ENCODE measurements around the gene MIPOL1. TPM values are rescaled to one million over a fixed set of nuclear protein-coding genes. Genes with fewer than 3 reads are reported as not detected.

MIPOL1 gene
- total and polyA plus RNA-seq, 2 donors from 2014 or later, result 4.4 to 14.8 TPM

- intact Hi-C loops (cut with DNase I), result no loop called here
- H3K4me3 ChIP-seq (ENCODE audit: low read length in 3 of 3), result no peak overlapping the region
Measured at GRCh38 chr14:37597914-37598746, 400.4 kb downstream of the MIPOL1 start.

GRCh38 chr14:37598747-37599506, 401.2 kb downstream of the MIPOL1 start:
- Histone ChIP-seq H3K36me3 (ENCODE audit: control insufficient read depth in 2 of 3, insufficient read depth in 3 of 3, low read length in 3 of 3) (no peaks in the 10 kb centered on the region), H3K9me3 (ENCODE audit: control insufficient read depth in 2 of 3, insufficient read depth in 1 of 3, low read length in 3 of 3) (no peaks in the 10 kb centered on the region), H3K27ac (ENCODE audit: low read depth in 2 of 2, low read length in 2 of 2) (no peak overlapping the region), H3K4me1 (ENCODE audit: control insufficient read depth in 2 of 3, insufficient read depth in 2 of 3, low read depth in 1 of 3, low read length in 3 of 3) (peaks cover 0 to 9% (median 0%) of the 10 kb centered on the region in 3 donors), H3K9ac (ENCODE audit: low read length in 3 of 3) (no peak overlapping the region), H3K27me3 (ENCODE audit: control insufficient read depth, insufficient read depth, low read length) (peaks cover 84% of the 10 kb centered on the region), H3K4me3 (ENCODE audit: low read length in 3 of 3) (no peak overlapping the region)
- FAIRE-seq (no peak), DNase-seq (peak in 1 of 5 donors; percentile 26)
- intact Hi-C loops (cut with DNase I), result no loop called here
- TF ChIP-seq CTCF (IDR thresholded peaks at IDR 0.05; ENCODE audit: borderline replicate concordance, extremely low read depth, insufficient read depth), result no peak

More at GRCh38 chr14:37597914-37598746, 400.4 kb downstream of the MIPOL1 start:
- no peaks in the 10 kb centered on the region for H3K36me3 ChIP-seq (ENCODE audit: control insufficient read depth in 2 of 3, insufficient read depth in 3 of 3, low read length in 3 of 3)
- no peaks in the 10 kb centered on the region for H3K9me3 ChIP-seq (ENCODE audit: control insufficient read depth in 2 of 3, insufficient read depth in 1 of 3, low read length in 3 of 3)
- peaks cover 0 to 9% (median 0%) of the 10 kb centered on the region in 3 donors for H3K4me1 ChIP-seq (ENCODE audit: control insufficient read depth in 2 of 3, insufficient read depth in 2 of 3, low read depth in 1 of 3, low read length in 3 of 3)
- no peak overlapping the region for H3K27ac ChIP-seq (ENCODE audit: low read depth in 2 of 2, low read length in 2 of 2)
- TF ChIP-seq CTCF (IDR thresholded peaks at IDR 0.05; ENCODE audit: borderline replicate concordance, extremely low read depth, insufficient read depth), result no peak
- DNase-seq (peak in 2 of 5 donors; percentile 21 to 24), FAIRE-seq (no peak)
- peaks cover 84% of the 10 kb centered on the region for H3K27me3 ChIP-seq (ENCODE audit: control insufficient read depth, insufficient read depth, low read length)
- H3K9ac ChIP-seq (ENCODE audit: low read length in 3 of 3), result no peak overlapping the region

GRCh38 chr14:37599507-37600368, 402.0 kb downstream of the MIPOL1 start:
- FAIRE-seq (no peak), DNase-seq (peak in 3 of 5 donors; percentile 22 to 35 (median 22))
- no peak overlapping the region for H3K27ac ChIP-seq (ENCODE audit: low read depth in 2 of 2, low read length in 2 of 2)
- TF ChIP-seq CTCF (IDR thresholded peaks at IDR 0.05; ENCODE audit: borderline replicate concordance, extremely low read depth, insufficient read depth), result no peak
- H3K36me3 ChIP-seq (ENCODE audit: control insufficient read depth in 2 of 3, insufficient read depth in 3 of 3, low read length in 3 of 3), result no peaks in the 10 kb centered on the region
- peaks cover 0 to 9% (median 0%) of the 10 kb centered on the region in 3 donors for H3K4me1 ChIP-seq (ENCODE audit: control insufficient read depth in 2 of 3, insufficient read depth in 2 of 3, low read depth in 1 of 3, low read length in 3 of 3)
- H3K9me3 ChIP-seq (ENCODE audit: control insufficient read depth in 2 of 3, insufficient read depth in 1 of 3, low read length in 3 of 3), result no peaks in the 10 kb centered on the region
- intact Hi-C loops (cut with DNase I), result no loop called here
- H3K4me3 ChIP-seq (ENCODE audit: low read length in 3 of 3), result no peak overlapping the region
- H3K9ac ChIP-seq (ENCODE audit: low read length in 3 of 3), result no peak overlapping the region
- H3K27me3 ChIP-seq (ENCODE audit: control insufficient read depth, insufficient read depth, low read length), result peaks cover 88% of the 10 kb centered on the region
